Nephron (organoid): Measurements from ENCODE around the gene SELENON.
"Not testable (repeated sequence)": the region's sequence is repeated elsewhere in the genome, so short reads cannot be mapped to it uniquely, and the experiment has no call there.

Source experiments
- H3K27ac Mint-ChIP-seq, 3 experiments: 2 replicates each; pipeline ENCODE4 v1.8.0; 2020; ENCODE audit warnings: mixed read lengths in 3 of 3, mild to moderate bottlenecking in 2 of 3, moderate library complexity in 1 of 3
- H3K27me3 Mint-ChIP-seq: 2 replicates; pipeline ENCODE4 v1.8.0; 2021; ENCODE audit warnings: low read depth, mild to moderate bottlenecking, moderate library complexity, mixed read lengths
- H3K36me3 Mint-ChIP-seq: 2 replicates; pipeline ENCODE4 v1.8.0; 2020; ENCODE audit warnings: low read depth, mixed read lengths
- H3K4me1 Mint-ChIP-seq: 2 replicates; pipeline ENCODE4 v1.8.0; 2020; ENCODE audit warnings: mixed read lengths
- H3K4me3 Mint-ChIP-seq, 3 experiments: 2 replicates each; pipeline ENCODE4 v1.8.0; 2020; ENCODE audit warnings: mild to moderate bottlenecking in 3 of 3, mixed read lengths in 3 of 3, moderate library complexity in 2 of 3
- H3K9me3 Mint-ChIP-seq: 2 replicates; pipeline ENCODE4 v1.8.0; 2020; ENCODE audit warnings: mixed read lengths
- TF ChIP-seq, protein P1 (sequence below), 3 experiments: fragments of 200-600 bp; sonication (generic); IDR thresholded peaks; one replicate each; pipeline ENCODE4 v1.5.0; 2021; ENCODE audit warnings: antibody characterized with exemption in 3 of 3; ENCODE audit not compliant: unreplicated experiment in 3 of 3

The SELENON gene

DNA sequence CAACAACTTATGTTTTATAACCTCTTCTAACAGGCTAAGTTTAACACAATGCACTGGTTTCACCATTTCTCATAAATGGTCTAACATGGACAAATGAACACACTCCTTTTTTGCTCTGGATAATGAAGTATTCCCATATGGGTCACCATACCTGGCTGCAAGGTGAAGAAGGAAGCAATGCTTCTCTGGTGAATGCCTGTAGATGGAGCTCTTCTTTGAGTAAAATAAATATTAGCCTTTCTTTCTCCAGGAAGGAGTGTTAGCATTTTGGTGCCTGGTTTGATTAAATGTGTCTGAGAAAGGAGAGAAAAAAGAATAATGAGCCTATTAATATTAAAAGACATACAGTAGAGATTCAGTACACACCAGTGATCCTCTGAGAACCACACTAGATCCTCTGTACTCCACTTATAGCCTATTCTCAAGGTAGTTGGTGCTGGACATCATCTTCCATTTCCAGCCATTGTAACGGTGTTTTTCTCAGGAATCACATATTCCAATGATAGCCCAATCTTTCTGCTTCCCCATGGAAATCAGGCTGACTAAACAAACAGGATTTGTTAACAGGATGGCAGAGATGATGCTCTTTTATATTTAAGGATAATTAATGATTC lies 37.4 kb downstream of the SELENON start:
- H3K36me3 Mint-ChIP-seq: peaks cover 28% of the 10 kb centered on the region
- H3K27me3 Mint-ChIP-seq: no peaks in the 10 kb centered on the region
- H3K27ac Mint-ChIP-seq: peak overlapping the region; percentile 15 to 52 (median 43)
- no peak overlapping the region for H3K4me3 Mint-ChIP-seq
- TF ChIP-seq, protein P1, sequence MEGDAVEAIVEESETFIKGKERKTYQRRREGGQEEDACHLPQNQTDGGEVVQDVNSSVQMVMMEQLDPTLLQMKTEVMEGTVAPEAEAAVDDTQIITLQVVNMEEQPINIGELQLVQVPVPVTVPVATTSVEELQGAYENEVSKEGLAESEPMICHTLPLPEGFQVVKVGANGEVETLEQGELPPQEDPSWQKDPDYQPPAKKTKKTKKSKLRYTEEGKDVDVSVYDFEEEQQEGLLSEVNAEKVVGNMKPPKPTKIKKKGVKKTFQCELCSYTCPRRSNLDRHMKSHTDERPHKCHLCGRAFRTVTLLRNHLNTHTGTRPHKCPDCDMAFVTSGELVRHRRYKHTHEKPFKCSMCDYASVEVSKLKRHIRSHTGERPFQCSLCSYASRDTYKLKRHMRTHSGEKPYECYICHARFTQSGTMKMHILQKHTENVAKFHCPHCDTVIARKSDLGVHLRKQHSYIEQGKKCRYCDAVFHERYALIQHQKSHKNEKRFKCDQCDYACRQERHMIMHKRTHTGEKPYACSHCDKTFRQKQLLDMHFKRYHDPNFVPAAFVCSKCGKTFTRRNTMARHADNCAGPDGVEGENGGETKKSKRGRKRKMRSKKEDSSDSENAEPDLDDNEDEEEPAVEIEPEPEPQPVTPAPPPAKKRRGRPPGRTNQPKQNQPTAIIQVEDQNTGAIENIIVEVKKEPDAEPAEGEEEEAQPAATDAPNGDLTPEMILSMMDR (IDR thresholded peaks at IDR 0.05; ENCODE audit: unreplicated experiment in 3 of 3): peak; percentile 48 to 55 (median 50)
- H3K4me1 Mint-ChIP-seq: no peaks in the 10 kb centered on the region
- H3K9me3 Mint-ChIP-seq: no peaks in the 10 kb centered on the region

DNA sequence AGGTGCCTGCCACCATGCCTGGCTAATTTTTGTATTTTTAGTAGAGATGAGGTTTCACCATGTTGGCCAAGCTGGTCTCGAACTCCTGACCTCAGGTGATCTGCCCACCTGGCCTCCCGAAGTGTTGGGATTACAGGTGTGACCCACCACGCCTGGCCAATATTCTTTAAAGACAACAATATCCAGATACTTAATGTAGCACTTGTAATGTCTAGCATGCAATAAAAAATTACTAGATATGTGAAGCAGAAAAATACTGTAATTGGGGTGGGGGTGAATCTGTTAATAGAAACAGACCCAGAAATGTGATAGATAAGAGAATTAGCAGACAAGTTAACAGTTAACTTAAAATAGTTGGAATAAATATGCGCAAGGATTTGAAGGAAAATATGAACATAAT lies 39.8 kb downstream of the SELENON start:
- H3K4me1 Mint-ChIP-seq, H3K4me3 Mint-ChIP-seq, H3K27ac Mint-ChIP-seq, H3K36me3 Mint-ChIP-seq, H3K9me3 Mint-ChIP-seq, H3K27me3 Mint-ChIP-seq: not testable (repeated sequence)

DNA sequence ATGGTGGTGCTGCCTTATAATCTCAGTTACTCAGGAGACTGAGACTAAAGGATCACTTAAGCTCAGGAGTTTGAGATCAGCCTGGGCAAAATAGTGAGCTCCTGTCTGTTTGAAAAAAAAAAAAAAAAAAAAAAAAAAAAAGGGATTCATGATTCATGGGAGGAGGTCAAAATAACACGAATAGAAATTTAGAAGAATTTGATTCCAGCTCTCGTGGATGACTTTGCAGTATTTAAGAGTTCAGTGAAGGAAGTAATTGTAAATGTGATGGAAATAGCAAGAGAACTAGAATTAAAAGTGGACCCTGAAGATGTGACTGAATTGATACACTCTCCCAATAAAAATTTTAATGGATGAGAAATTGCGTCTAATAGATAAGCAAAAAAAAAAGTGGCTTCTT lies 43.5 kb downstream of the SELENON start:
- no peak overlapping the region for H3K27ac Mint-ChIP-seq
- no peaks in the 10 kb centered on the region for H3K9me3 Mint-ChIP-seq
- peaks cover 7% of the 10 kb centered on the region for H3K36me3 Mint-ChIP-seq
- TF ChIP-seq, protein P1 (IDR thresholded peaks at IDR 0.05; ENCODE audit: unreplicated experiment in 3 of 3): no peak
- no peaks in the 10 kb centered on the region for H3K27me3 Mint-ChIP-seq
- H3K4me3 Mint-ChIP-seq: no peak overlapping the region
- no peaks in the 10 kb centered on the region for H3K4me1 Mint-ChIP-seq

DNA sequence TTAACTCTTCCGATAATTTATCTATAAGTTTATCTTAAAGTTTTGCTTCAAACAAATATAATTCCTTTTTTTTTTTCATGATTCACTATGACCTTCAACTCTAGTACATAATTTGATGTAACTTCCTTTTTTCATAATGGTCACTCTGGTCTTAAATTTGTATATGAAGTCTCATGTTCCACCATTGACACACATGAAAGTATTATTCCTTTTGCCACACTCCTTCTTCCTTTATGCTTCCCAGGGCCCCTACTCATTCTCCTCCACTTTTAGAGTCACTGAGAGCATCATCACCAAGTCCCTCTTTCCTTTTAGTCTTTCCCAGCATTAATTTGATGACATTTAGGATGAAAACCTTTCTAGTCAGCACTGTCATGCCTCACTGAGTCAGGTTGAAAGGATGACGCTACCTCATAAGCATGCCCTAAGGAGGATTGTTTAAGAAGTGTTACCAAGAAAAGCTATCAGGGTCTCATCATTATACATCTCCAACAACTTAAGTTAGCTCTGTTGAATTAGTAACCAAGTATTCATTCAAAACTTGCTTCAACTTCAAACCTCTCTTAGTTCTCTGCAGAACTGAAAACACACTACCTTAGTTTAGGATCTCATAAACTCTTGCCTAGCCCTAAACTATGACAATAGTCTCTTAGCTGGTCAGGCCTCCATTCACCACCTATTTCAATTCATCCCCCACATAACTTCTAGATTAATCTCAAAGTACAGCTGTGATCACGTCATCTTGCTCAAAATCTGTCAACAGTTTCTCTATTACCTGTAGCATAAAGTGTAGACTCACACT lies 44.7 kb downstream of the SELENON start:
- Mint-ChIP-seq H3K36me3 (peaks cover 8% of the 10 kb centered on the region), H3K4me1 (no peaks in the 10 kb centered on the region), H3K9me3 (no peaks in the 10 kb centered on the region), H3K4me3 (no peak overlapping the region), H3K27ac (peak overlapping the region in 2 of 3 experiments; percentile 26 to 45), H3K27me3 (no peaks in the 10 kb centered on the region)
- TF ChIP-seq, protein P1 (IDR thresholded peaks at IDR 0.05; ENCODE audit: unreplicated experiment in 3 of 3): no peak

DNA sequence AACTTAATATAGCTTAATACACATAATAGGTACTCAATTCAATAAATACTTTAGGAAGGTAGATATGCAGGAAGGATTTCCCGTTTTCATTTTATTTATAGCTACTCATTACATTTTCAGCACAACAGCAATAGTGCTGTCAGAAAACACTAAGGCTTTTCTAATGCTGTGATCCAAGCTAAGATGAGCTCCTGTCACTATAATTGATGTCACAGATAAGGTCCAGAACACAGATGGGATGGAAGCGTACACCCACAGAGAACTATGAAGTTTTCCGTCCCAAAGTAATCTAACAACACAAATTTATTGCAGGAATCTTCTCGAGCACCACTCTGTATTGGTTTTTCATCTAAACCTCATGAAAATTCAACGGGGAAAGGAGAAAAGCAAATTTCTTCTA lies 45.7 kb downstream of the SELENON start:
- Mint-ChIP-seq H3K27me3 (no peaks in the 10 kb centered on the region), H3K27ac (peak overlapping the region in 1 of 3 experiments; percentile 45), H3K4me1 (no peaks in the 10 kb centered on the region), H3K4me3 (no peak overlapping the region), H3K9me3 (no peaks in the 10 kb centered on the region), H3K36me3 (peaks cover 5% of the 10 kb centered on the region)
- TF ChIP-seq, protein P1 (IDR thresholded peaks at IDR 0.05; ENCODE audit: unreplicated experiment in 3 of 3): no peak

DNA sequence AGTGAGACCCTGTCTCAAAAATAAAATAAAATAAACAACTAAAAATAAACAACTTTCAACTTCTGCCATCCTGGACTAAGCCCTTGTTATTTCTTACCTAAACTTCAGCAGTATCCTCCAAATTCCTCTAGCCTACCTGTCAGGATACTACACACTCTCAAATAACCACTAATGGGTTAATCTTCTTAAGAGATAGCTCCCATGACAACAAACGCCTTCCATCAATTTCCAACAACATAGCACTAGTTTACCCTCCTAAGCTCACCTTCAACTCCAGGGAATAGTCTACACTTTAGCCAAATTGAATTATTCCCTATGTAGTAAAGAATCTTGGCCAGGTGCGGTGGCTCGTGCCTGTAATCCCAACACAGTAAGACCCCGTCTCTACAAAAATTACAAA lies 47.9 kb downstream of the SELENON start:
- no peak overlapping the region for H3K4me3 Mint-ChIP-seq
- no peaks in the 10 kb centered on the region for H3K27me3 Mint-ChIP-seq
- no peak overlapping the region for H3K27ac Mint-ChIP-seq
- H3K4me1 Mint-ChIP-seq: no peaks in the 10 kb centered on the region
- peaks cover 5% of the 10 kb centered on the region for H3K36me3 Mint-ChIP-seq
- H3K9me3 Mint-ChIP-seq: no peaks in the 10 kb centered on the region
- TF ChIP-seq, protein P1 (IDR thresholded peaks at IDR 0.05; ENCODE audit: unreplicated experiment in 3 of 3): no peak
